ENCODE measurements around the gene SLC46A1.
A peak's percentile ranks its signal among the peaks of the same experiment; 100 is the strongest.

Gene SLC46A1

GRCh38 chr17:28405632-28406472 lies at the start of gene SLC46A1:
Gene SLC46A1, minus strand, starts transcription at chr17:28406212. Its CDS starts 98 bp downstream, at chr17:28406114.
- no peaks in the 10 kb centered on the region for H3K36me3 ChIP-seq (ENCODE audit: control insufficient read depth, low read length)
- H3K27ac ChIP-seq (ENCODE audit: low read depth, low read length) = peak within 1 kb of the TSS; percentile 26; the same call in 1 of the 2 replicates
- peaks cover 7% of the 10 kb centered on the region for H3K27me3 ChIP-seq (ENCODE audit: control insufficient read depth, low read length)
- H3K79me2 ChIP-seq (ENCODE audit: control insufficient read depth, low read length) = no peaks in the 10 kb centered on the region
- no peaks in the 10 kb centered on the region for H4K20me1 ChIP-seq (ENCODE audit: control insufficient read depth, insufficient read depth, low read depth, low read length)
- H3K4me3 ChIP-seq (ENCODE audit: low read length) = peak within 1 kb of the TSS; percentile 96
- H3K4me1 ChIP-seq (ENCODE audit: control insufficient read depth, low read length) = peaks cover 24% of the 10 kb centered on the region
- H3K9me2 ChIP-seq (replicated peaks; ENCODE audit: control insufficient read depth, low read length) = no peaks in the 10 kb centered on the region
- no peak for TF ChIP-seq EZH2phosphoT487 (IDR thresholded peaks at IDR 0.05; ENCODE audit: borderline replicate concordance, low read length)
- no peak for TF ChIP-seq CTCF (IDR thresholded peaks at IDR 0.05; ENCODE audit: low read depth, low read length, poor library complexity, severe bottlenecking)
- H3K9me3 ChIP-seq (ENCODE audit: control insufficient read depth, insufficient read depth, low read length) = no peaks in the 10 kb centered on the region
- H3F3A ChIP-seq (ENCODE audit: control insufficient read depth, insufficient read depth) = no peaks in the 10 kb centered on the region
- peak within 1 kb of the TSS; percentile 96 for H3K4me2 ChIP-seq (ENCODE audit: low read length)

GRCh38 chr17:28449859-28450258 lies 43.8 kb upstream of the SLC46A1 start:
- Histone ChIP-seq H3K36me3 (ENCODE audit: control insufficient read depth, low read length) (no peaks in the 10 kb centered on the region), H3K9me3 (ENCODE audit: control insufficient read depth, insufficient read depth, low read length) (no peaks in the 10 kb centered on the region), H3K4me1 (ENCODE audit: control insufficient read depth, low read length) (no peaks in the 10 kb centered on the region), H3F3A (ENCODE audit: control insufficient read depth, insufficient read depth) (no peaks in the 10 kb centered on the region), H3K4me2 (ENCODE audit: low read length) (no peak overlapping the region), H3K79me2 (ENCODE audit: control insufficient read depth, low read length) (no peaks in the 10 kb centered on the region), H3K27ac (ENCODE audit: low read depth, low read length) (no peak overlapping the region), H3K27me3 (ENCODE audit: control insufficient read depth, low read length) (peaks cover 6% of the 10 kb centered on the region), H4K20me1 (ENCODE audit: control insufficient read depth, insufficient read depth, low read depth, low read length) (no peaks in the 10 kb centered on the region), H3K9me2 (replicated peaks; ENCODE audit: control insufficient read depth, low read length) (no peaks in the 10 kb centered on the region), H3K4me3 (ENCODE audit: low read length) (no peak overlapping the region)
- TF ChIP-seq CTCF (IDR thresholded peaks at IDR 0.05; ENCODE audit: low read depth, low read length, poor library complexity, severe bottlenecking) (no peak), EZH2phosphoT487 (IDR thresholded peaks at IDR 0.05; ENCODE audit: borderline replicate concordance, low read length) (no peak)

- Histone ChIP-seq H3K36me3 (ENCODE audit: control insufficient read depth, low read length) (no peaks in the 10 kb centered on the region), H3K4me2 (ENCODE audit: low read length) (no peak overlapping the region), H3K4me3 (ENCODE audit: low read length) (no peak overlapping the region), H3F3A (ENCODE audit: control insufficient read depth, insufficient read depth) (no peaks in the 10 kb centered on the region), H3K79me2 (ENCODE audit: control insufficient read depth, low read length) (no peaks in the 10 kb centered on the region), H3K9me2 (replicated peaks; ENCODE audit: control insufficient read depth, low read length) (no peaks in the 10 kb centered on the region), H3K27ac (ENCODE audit: low read depth, low read length) (no peak overlapping the region), H3K27me3 (ENCODE audit: control insufficient read depth, low read length) (peaks cover 3% of the 10 kb centered on the region), H4K20me1 (ENCODE audit: control insufficient read depth, insufficient read depth, low read depth, low read length) (no peaks in the 10 kb centered on the region), H3K9me3 (ENCODE audit: control insufficient read depth, insufficient read depth, low read length) (no peaks in the 10 kb centered on the region), H3K4me1 (ENCODE audit: control insufficient read depth, low read length) (no peaks in the 10 kb centered on the region)
- TF ChIP-seq EZH2phosphoT487 (IDR thresholded peaks at IDR 0.05; ENCODE audit: borderline replicate concordance, low read length) = no peak
- no peak for TF ChIP-seq CTCF (IDR thresholded peaks at IDR 0.05; ENCODE audit: low read depth, low read length, poor library complexity, severe bottlenecking)
Observed at GRCh38 chr17:28447396-28447760, 41.4 kb upstream of the SLC46A1 start.
